IPS-15b (cell line): Measurements from ENCODE around the gene B4GALT3.

Experiments used
- H3K27me3 ChIP-seq: one replicate; pipeline ENCODE4 v1.6.1; 2013; ENCODE audit warnings: low read length; ENCODE audit not compliant: control insufficient read depth, insufficient read depth
- H3K36me3 ChIP-seq: one replicate; pipeline ENCODE4 v1.6.1; 2013; ENCODE audit warnings: low read length; ENCODE audit not compliant: control insufficient read depth, insufficient read depth
- H3K4me1 ChIP-seq: one replicate; pipeline ENCODE4 v1.6.1; 2013; ENCODE audit warnings: mild to moderate bottlenecking, low read length; ENCODE audit not compliant: control insufficient read depth, insufficient read depth
- H3K4me3 ChIP-seq: one replicate; pipeline ENCODE4 v1.5.1; 2013; ENCODE audit warnings: low read depth, low read length
- H3K9ac ChIP-seq: one replicate; pipeline ENCODE4 v1.6.1; 2013; ENCODE audit warnings: low read depth, mild to moderate bottlenecking, low read length
- H3K9me3 ChIP-seq: one replicate; pipeline ENCODE4 v1.6.1; 2013; ENCODE audit warnings: mild to moderate bottlenecking, low read length; ENCODE audit not compliant: control insufficient read depth, insufficient read depth

The B4GALT3 gene

GRCh38 chr1:161200421-161200991, 23.2 kb upstream of the B4GALT3 start:
- Histone ChIP-seq H3K4me3 (peak overlapping the region; percentile 32), H3K27me3 (no peaks in the 10 kb centered on the region), H3K36me3 (peaks cover 22% of the 10 kb centered on the region), H3K9me3 (no peaks in the 10 kb centered on the region), H3K4me1 (peaks cover 46% of the 10 kb centered on the region), H3K9ac (peak overlapping the region; percentile 88)

- H3K9me3 ChIP-seq, result no peaks in the 10 kb centered on the region
- peak overlapping the region; percentile 50 for H3K4me3 ChIP-seq
- peaks cover 46% of the 10 kb centered on the region for H3K4me1 ChIP-seq
- H3K36me3 ChIP-seq, result peaks cover 25% of the 10 kb centered on the region
- H3K27me3 ChIP-seq, result no peaks in the 10 kb centered on the region
- H3K9ac ChIP-seq, result peak overlapping the region; percentile 88
These were observed 22.3 kb upstream of the B4GALT3 start for GRCh38 chr1:161199506-161200139.

GRCh38 chr1:161198897-161199431, 21.7 kb upstream of the B4GALT3 start, which contains the start of gene ADAMTS4:
Gene ADAMTS4, minus strand, starts transcription at chr1:161199054. Its CDS starts 427 bp downstream, at chr1:161198627.
- Histone ChIP-seq H3K4me1 (peaks cover 46% of the 10 kb centered on the region), H3K4me3 (peak within 1 kb of the TSS; percentile 50), H3K36me3 (peaks cover 19% of the 10 kb centered on the region), H3K9me3 (no peaks in the 10 kb centered on the region), H3K27me3 (no peaks in the 10 kb centered on the region), H3K9ac (peak within 1 kb of the TSS; percentile 88)

- peaks cover 14% of the 10 kb centered on the region for H3K36me3 ChIP-seq
- H3K27me3 ChIP-seq, result no peaks in the 10 kb centered on the region
- H3K4me3 ChIP-seq, result peak overlapping the region; percentile 50
- H3K9ac ChIP-seq, result peak overlapping the region; percentile 47
- H3K9me3 ChIP-seq, result no peaks in the 10 kb centered on the region
- H3K4me1 ChIP-seq, result peaks cover 45% of the 10 kb centered on the region
These were observed 21.0 kb upstream of the B4GALT3 start for GRCh38 chr1:161198194-161198896.

- Histone ChIP-seq H3K4me1 (peaks cover 47% of the 10 kb centered on the region), H3K9ac (peak overlapping the region; percentile 12), H3K36me3 (peaks cover 14% of the 10 kb centered on the region), H3K27me3 (no peaks in the 10 kb centered on the region), H3K4me3 (peak overlapping the region; percentile 50), H3K9me3 (no peaks in the 10 kb centered on the region)
These were observed 20.4 kb upstream of the B4GALT3 start for GRCh38 chr1:161197560-161198193.

- Histone ChIP-seq H3K4me3 (peak overlapping the region; percentile 50), H3K27me3 (no peaks in the 10 kb centered on the region), H3K9ac (peak overlapping the region; percentile 54), H3K36me3 (peaks cover 14% of the 10 kb centered on the region), H3K4me1 (peaks cover 48% of the 10 kb centered on the region), H3K9me3 (no peaks in the 10 kb centered on the region)
These were observed 19.5 kb upstream of the B4GALT3 start for GRCh38 chr1:161196521-161197451.

- H3K4me3 ChIP-seq, result no peak overlapping the region
- no peaks in the 10 kb centered on the region for H3K27me3 ChIP-seq
- no peak overlapping the region for H3K9ac ChIP-seq
These were observed 18.8 kb upstream of the B4GALT3 start for GRCh38 chr1:161196111-161196510.

GRCh38 chr1:161195171-161195570, 17.9 kb upstream of the B4GALT3 start:
- Histone ChIP-seq H3K36me3 (peaks cover 14% of the 10 kb centered on the region), H3K27me3 (no peaks in the 10 kb centered on the region), H3K4me1 (peaks cover 34% of the 10 kb centered on the region), H3K9ac (no peak overlapping the region), H3K4me3 (no peak overlapping the region), H3K9me3 (no peaks in the 10 kb centered on the region)

More at GRCh38 chr1:161196111-161196510, 18.8 kb upstream of the B4GALT3 start:
- H3K9me3 ChIP-seq, result no peaks in the 10 kb centered on the region
- H3K36me3 ChIP-seq, result peaks cover 14% of the 10 kb centered on the region
- H3K4me1 ChIP-seq, result peaks cover 43% of the 10 kb centered on the region

- H3K9me3 ChIP-seq, result no peaks in the 10 kb centered on the region
- H3K4me1 ChIP-seq, result peaks cover 23% of the 10 kb centered on the region
- H3K27me3 ChIP-seq, result no peaks in the 10 kb centered on the region
- peaks cover 14% of the 10 kb centered on the region for H3K36me3 ChIP-seq
- no peak overlapping the region for H3K9ac ChIP-seq
- no peak overlapping the region for H3K4me3 ChIP-seq
These were observed 16.4 kb upstream of the B4GALT3 start for GRCh38 chr1:161193561-161194235.
